Loucy (cell line): Measurements from ENCODE around the gene ZNF101.

Experiments used
- H2AFZ ChIP-seq: fragments of 200-600 bp; sonication (generic); 2 replicates; pipeline ENCODE4 v1.6.0; 2016; ENCODE audit warnings: antibody characterized with exemption, mild to moderate bottlenecking, low read length, moderate library complexity
- H3F3A ChIP-seq: fragments of 200-600 bp; 2 replicates; pipeline ENCODE4 v1.6.0; 2016; ENCODE audit warnings: antibody characterized with exemption, low read depth, mild to moderate bottlenecking
- H3K27me3 ChIP-seq: fragments of 200-600 bp; sonication (generic); 2 replicates; pipeline ENCODE4 v1.6.1; 2014; ENCODE audit warnings: low read length, mild to moderate bottlenecking; ENCODE audit not compliant: insufficient read depth, poor library complexity, severe bottlenecking
- H3K36me3 ChIP-seq: fragments of 200-600 bp; sonication (generic); 2 replicates; pipeline ENCODE4 v1.6.1; 2016; ENCODE audit warnings: low read length; ENCODE audit not compliant: insufficient read depth
- H3K4me1 ChIP-seq: fragments of 200-600 bp; sonication (generic); 2 replicates; pipeline ENCODE4 v1.5.1; 2014; ENCODE audit warnings: low read length, mild to moderate bottlenecking; ENCODE audit not compliant: insufficient read depth, poor library complexity, severe bottlenecking
- H3K4me2 ChIP-seq: fragments of 200-600 bp; sonication (generic); 2 replicates; pipeline ENCODE4 v1.6.0; 2014; ENCODE audit warnings: antibody characterized with exemption, low read length, low read depth, mild to moderate bottlenecking; ENCODE audit not compliant: poor library complexity, severe bottlenecking
- H3K4me3 ChIP-seq: fragments of 200-600 bp; sonication (generic); 2 replicates; pipeline ENCODE4 v1.5.1; 2014; ENCODE audit warnings: low read length, mild to moderate bottlenecking, mixed read lengths; ENCODE audit not compliant: poor library complexity, severe bottlenecking
- H3K79me2 ChIP-seq: fragments of 200-600 bp; sonication (generic); 2 replicates; pipeline ENCODE4 v1.6.1; 2014; ENCODE audit warnings: low read length; ENCODE audit not compliant: insufficient read depth
- H3K9ac ChIP-seq: fragments of 200-600 bp; sonication (generic); 2 replicates; pipeline ENCODE4 v1.6.0; 2014; ENCODE audit warnings: mild to moderate bottlenecking, low read depth, low read length, moderate library complexity; ENCODE audit not compliant: poor library complexity, severe bottlenecking
- H3K9me2 ChIP-seq: fragments of 200-600 bp; sonication (generic); replicated peaks from 2 replicates; pipeline ENCODE4 v1.6.1; 2016; ENCODE audit warnings: low read depth, low read length, mixed read lengths
- H3K9me3 ChIP-seq: fragments of 200-600 bp; sonication (generic); 2 replicates; pipeline ENCODE4 v1.6.1; 2014; ENCODE audit warnings: mild to moderate bottlenecking, antibody characterized with exemption, low read length, low read depth; ENCODE audit not compliant: insufficient read depth
- H4K20me1 ChIP-seq: fragments of 200-600 bp; sonication (generic); 2 replicates; pipeline ENCODE4 v1.6.0; 2014; ENCODE audit warnings: antibody characterized with exemption, low read length, mild to moderate bottlenecking; ENCODE audit not compliant: insufficient read depth, poor library complexity, severe bottlenecking
- CTCF ChIP-seq: fragments of 200-600 bp; sonication (generic); conservative IDR thresholded peaks from 2 replicates; pipeline ENCODE4 v1.5.1; 2014; ENCODE audit warnings: mild to moderate bottlenecking, antibody characterized with exemption, low read length
- EZH2phosphoT487 ChIP-seq: fragments of 200-600 bp; IDR thresholded peaks from 2 replicates; pipeline ENCODE4 v1.6.1; 2018; ENCODE audit warnings: antibody characterized with exemption, mild to moderate bottlenecking, moderate library complexity, borderline replicate concordance

The ZNF101 gene

GRCh38 chr19:19672816-19673215, 4.2 kb downstream of the ZNF101 start:
- Histone ChIP-seq H2AFZ (no peak overlapping the region), H3K79me2 (peaks cover 75% of the 10 kb centered on the region), H3K36me3 (peaks cover 18% of the 10 kb centered on the region), H3K4me1 (peaks cover 8% of the 10 kb centered on the region), H3K4me3 (no peak overlapping the region), H4K20me1 (peaks cover 7% of the 10 kb centered on the region), H3K4me2 (peak overlapping the region; percentile 16), H3K27me3 (no peaks in the 10 kb centered on the region), H3K9ac (no peak overlapping the region), H3K9me2 (no peaks in the 10 kb centered on the region), H3K9me3 (no peaks in the 10 kb centered on the region; the same call in 1 of the 2 replicates), H3F3A (no peaks in the 10 kb centered on the region)
- TF ChIP-seq CTCF (no peak), EZH2phosphoT487 (no peak)

GRCh38 chr19:19674315-19674714, 5.7 kb downstream of the ZNF101 start:
- Histone ChIP-seq H3K9ac (no peak overlapping the region), H3K79me2 (peaks cover 69% of the 10 kb centered on the region), H3K4me3 (no peak overlapping the region), H3K4me2 (no peak overlapping the region), H3K27me3 (no peaks in the 10 kb centered on the region), H2AFZ (no peak overlapping the region), H4K20me1 (peaks cover 3% of the 10 kb centered on the region), H3K9me3 (peaks cover 7% of the 10 kb centered on the region; the same call in 1 of the 2 replicates), H3K4me1 (peaks cover 8% of the 10 kb centered on the region), H3K36me3 (peaks cover 33% of the 10 kb centered on the region), H3K9me2 (no peaks in the 10 kb centered on the region), H3F3A (no peaks in the 10 kb centered on the region)
- no peak for TF ChIP-seq CTCF
- no peak for TF ChIP-seq EZH2phosphoT487

GRCh38 chr19:19677579-19677978, 8.9 kb downstream of the ZNF101 start:
- no peaks in the 10 kb centered on the region for H3K9me2 ChIP-seq
- TF ChIP-seq CTCF, result no peak
- TF ChIP-seq EZH2phosphoT487, result no peak
- H3K4me3 ChIP-seq, result no peak overlapping the region
- H2AFZ ChIP-seq, result no peak overlapping the region
- H3K9ac ChIP-seq, result no peak overlapping the region
- no peaks in the 10 kb centered on the region for H4K20me1 ChIP-seq
- no peak overlapping the region for H3K4me2 ChIP-seq
- peaks cover 2% of the 10 kb centered on the region for H3K4me1 ChIP-seq
- H3K9me3 ChIP-seq, result peaks cover 14% of the 10 kb centered on the region; the same call in 1 of the 2 replicates
- peaks cover 38% of the 10 kb centered on the region; the same call in 1 of the 2 replicates for H3K79me2 ChIP-seq
- no peaks in the 10 kb centered on the region for H3F3A ChIP-seq
- peaks cover 49% of the 10 kb centered on the region for H3K36me3 ChIP-seq
- H3K27me3 ChIP-seq, result no peaks in the 10 kb centered on the region
